Ishikawa (cell line): ENCODE results near the gene RAB19.

Experiments
- CEBPB ChIP-seq: IDR thresholded peaks from 2 replicates; pipeline ENCODE4 v1.6.1; 2012
- CREB1 ChIP-seq: IDR thresholded peaks from 2 replicates; pipeline ENCODE4 v1.6.1; 2012; ENCODE audit warnings: low read depth
- EGR1 ChIP-seq: IDR thresholded peaks from 2 replicates; pipeline ENCODE4 v1.6.1; 2012
- EP300 ChIP-seq: IDR thresholded peaks from 2 replicates; pipeline ENCODE4 v1.6.1; 2012; ENCODE audit warnings: borderline replicate concordance
- FOXM1 ChIP-seq: IDR thresholded peaks from 2 replicates; pipeline ENCODE4 v1.6.1; 2012; ENCODE audit warnings: low read depth, borderline replicate concordance
- NFIC ChIP-seq: IDR thresholded peaks from 2 replicates; pipeline ENCODE4 v1.6.1; 2012
- RAD21 ChIP-seq: IDR thresholded peaks from 2 replicates; pipeline ENCODE4 v1.6.1; 2012; ENCODE audit warnings: low read depth
- TAF1 ChIP-seq: IDR thresholded peaks from 2 replicates; pipeline ENCODE4 v1.6.1; 2012; ENCODE audit warnings: low read depth, mild to moderate bottlenecking
- TCF12 ChIP-seq: IDR thresholded peaks from 2 replicates; pipeline ENCODE4 v1.6.1; 2012; ENCODE audit warnings: low read depth
- TEAD4 ChIP-seq: IDR thresholded peaks from 2 replicates; pipeline ENCODE4 v1.6.1; 2012
- YY1 ChIP-seq: IDR thresholded peaks from 2 replicates; pipeline ENCODE4 v1.6.1; 2012; ENCODE audit warnings: low read depth
- ZBTB7A ChIP-seq: IDR thresholded peaks from 2 replicates; pipeline ENCODE4 v1.6.1; 2012; ENCODE audit warnings: low read depth
- TF ChIP-seq, protein P1 (sequence below): IDR thresholded peaks from 2 replicates; pipeline ENCODE4 v1.6.1; 2012
- TF ChIP-seq, protein P2 (sequence below): IDR thresholded peaks from 2 replicates; pipeline ENCODE4 v1.6.1; 2012
- TF ChIP-seq, protein P3 (sequence below): IDR thresholded peaks from 2 replicates; pipeline ENCODE4 v1.6.1; 2012; ENCODE audit warnings: low read depth, mild to moderate bottlenecking

RAB19 gene

DNA sequence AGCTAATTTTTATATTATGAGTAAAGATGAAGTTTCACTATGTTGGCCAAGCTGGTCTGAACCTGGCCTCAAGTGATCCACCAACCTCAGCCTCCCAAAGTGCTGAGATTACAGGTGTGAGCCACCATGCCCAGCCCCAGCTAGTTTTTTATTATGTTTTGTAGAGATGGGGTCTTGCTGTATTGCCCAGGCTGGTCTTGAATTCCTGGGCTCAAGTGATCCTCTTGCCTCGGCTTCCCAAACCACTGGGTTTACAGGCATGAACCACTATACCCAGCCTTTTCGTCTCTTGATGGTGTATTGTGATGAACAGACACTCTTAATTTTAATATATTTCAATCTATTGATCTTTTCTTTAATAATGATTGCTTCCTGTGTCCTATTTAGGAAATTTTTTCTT is 17.7 kb downstream of the RAB19 start:
- no peak for TF ChIP-seq TEAD4
- TF ChIP-seq FOXM1, result no peak
- TF ChIP-seq EP300, result no peak
- TF ChIP-seq, protein P1, sequence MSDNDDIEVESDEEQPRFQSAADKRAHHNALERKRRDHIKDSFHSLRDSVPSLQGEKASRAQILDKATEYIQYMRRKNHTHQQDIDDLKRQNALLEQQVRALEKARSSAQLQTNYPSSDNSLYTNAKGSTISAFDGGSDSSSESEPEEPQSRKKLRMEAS, result no peak
- no peak for TF ChIP-seq NFIC
- TF ChIP-seq CEBPB, result no peak
- TF ChIP-seq, protein P2, sequence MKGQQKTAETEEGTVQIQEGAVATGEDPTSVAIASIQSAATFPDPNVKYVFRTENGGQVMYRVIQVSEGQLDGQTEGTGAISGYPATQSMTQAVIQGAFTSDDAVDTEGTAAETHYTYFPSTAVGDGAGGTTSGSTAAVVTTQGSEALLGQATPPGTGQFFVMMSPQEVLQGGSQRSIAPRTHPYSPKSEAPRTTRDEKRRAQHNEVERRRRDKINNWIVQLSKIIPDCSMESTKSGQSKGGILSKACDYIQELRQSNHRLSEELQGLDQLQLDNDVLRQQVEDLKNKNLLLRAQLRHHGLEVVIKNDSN, result no peak

DNA sequence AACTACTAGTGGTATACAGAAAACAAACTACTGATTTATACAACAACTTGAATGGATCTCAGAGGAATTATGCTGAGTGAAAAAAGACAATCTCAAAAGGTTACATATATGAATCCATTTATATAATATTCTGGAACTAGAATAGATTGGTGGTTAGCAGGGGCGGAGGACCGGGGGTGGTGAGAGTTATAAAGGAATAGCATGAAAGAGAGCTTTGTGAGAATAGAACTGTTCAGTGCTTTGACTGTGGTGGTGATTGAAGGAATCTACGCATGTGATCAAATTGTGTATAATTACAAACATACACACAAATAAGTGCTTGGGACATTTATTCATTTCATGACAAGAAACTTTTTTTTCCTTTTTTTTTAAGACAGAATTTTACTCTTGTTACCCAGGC is 19.6 kb downstream of the RAB19 start:
- no peak for TF ChIP-seq TCF12
- TF ChIP-seq, protein P2, result no peak
- no peak for TF ChIP-seq TEAD4
- no peak for TF ChIP-seq EP300
- TF ChIP-seq CREB1, result no peak
- no peak for TF ChIP-seq EGR1
- TF ChIP-seq, protein P3, sequence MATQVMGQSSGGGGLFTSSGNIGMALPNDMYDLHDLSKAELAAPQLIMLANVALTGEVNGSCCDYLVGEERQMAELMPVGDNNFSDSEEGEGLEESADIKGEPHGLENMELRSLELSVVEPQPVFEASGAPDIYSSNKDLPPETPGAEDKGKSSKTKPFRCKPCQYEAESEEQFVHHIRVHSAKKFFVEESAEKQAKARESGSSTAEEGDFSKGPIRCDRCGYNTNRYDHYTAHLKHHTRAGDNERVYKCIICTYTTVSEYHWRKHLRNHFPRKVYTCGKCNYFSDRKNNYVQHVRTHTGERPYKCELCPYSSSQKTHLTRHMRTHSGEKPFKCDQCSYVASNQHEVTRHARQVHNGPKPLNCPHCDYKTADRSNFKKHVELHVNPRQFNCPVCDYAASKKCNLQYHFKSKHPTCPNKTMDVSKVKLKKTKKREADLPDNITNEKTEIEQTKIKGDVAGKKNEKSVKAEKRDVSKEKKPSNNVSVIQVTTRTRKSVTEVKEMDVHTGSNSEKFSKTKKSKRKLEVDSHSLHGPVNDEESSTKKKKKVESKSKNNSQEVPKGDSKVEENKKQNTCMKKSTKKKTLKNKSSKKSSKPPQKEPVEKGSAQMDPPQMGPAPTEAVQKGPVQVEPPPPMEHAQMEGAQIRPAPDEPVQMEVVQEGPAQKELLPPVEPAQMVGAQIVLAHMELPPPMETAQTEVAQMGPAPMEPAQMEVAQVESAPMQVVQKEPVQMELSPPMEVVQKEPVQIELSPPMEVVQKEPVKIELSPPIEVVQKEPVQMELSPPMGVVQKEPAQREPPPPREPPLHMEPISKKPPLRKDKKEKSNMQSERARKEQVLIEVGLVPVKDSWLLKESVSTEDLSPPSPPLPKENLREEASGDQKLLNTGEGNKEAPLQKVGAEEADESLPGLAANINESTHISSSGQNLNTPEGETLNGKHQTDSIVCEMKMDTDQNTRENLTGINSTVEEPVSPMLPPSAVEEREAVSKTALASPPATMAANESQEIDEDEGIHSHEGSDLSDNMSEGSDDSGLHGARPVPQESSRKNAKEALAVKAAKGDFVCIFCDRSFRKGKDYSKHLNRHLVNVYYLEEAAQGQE, result no peak
- no peak for TF ChIP-seq RAD21
- no peak for TF ChIP-seq CEBPB
- TF ChIP-seq, protein P1, result no peak
- no peak for TF ChIP-seq FOXM1
- TF ChIP-seq TAF1, result no peak
- TF ChIP-seq YY1, result no peak
- no peak for TF ChIP-seq NFIC

DNA sequence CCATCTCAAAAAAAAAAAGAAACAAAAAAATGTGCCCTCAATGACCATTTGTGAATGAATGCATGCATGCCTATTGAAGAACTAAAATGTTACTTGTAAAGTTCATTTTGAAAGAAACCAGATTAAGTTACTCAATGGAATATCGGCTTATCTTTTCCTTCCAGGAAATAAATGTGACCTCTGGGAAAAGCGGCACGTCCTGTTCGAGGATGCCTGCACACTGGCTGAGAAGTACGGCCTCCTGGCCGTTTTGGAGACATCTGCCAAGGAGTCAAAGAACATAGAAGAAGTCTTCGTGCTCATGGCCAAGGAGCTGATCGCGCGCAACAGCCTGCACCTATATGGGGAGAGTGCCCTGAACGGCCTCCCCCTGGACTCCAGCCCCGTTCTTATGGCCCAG is 21.9 kb downstream of the RAB19 start:
- TF ChIP-seq TAF1 (no peak), YY1 (no peak), NFIC (no peak), CEBPB (no peak), EGR1 (no peak), FOXM1 (no peak), RAD21 (no peak), CREB1 (no peak), EP300 (no peak), ZBTB7A (no peak)
- TF ChIP-seq, protein P3, result no peak
- TF ChIP-seq, protein P1, result no peak

DNA sequence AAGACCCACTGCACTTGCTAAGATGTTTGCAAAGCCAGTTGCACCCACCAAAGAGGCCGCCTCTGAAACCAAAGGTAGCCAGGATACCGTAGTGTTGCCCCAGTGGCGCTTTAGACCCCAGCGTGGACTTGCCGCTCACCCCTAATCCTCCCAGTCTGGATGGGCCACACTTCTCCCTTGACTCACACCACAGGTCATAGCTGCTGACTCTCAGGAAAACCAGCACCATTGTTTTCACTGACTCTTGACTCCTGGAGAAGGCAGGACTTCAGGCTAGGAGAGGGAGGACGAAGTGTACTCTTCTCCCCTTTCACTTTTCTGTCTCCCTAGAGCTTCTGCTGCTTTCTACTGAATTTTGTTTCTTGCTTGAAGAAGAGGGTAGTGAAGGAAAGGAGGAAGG is 22.3 kb downstream of the RAB19 start:
- TF ChIP-seq TCF12, result no peak
- TF ChIP-seq, protein P1, result no peak

DNA sequence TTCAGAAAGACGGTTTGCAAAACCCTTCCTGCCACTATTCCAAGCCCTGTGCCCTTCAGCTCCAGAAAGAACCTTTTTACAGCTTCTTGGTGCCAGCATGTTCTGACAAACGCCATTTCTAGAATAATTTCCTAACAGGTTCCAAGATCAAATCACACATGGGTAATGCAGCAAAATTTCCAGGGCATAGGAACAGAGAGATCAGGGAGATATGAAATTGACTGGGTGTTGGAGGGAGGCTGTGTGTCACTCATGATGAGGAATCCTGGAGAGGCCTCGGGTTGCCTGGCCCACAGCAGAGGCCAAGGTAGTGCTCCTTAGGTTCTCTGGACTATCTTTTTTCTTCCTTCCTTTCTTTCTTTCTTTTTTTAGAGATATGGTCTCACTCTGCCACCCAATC is 29.5 kb downstream of the RAB19 start:
- TF ChIP-seq TAF1 (no peak), TCF12 (no peak), YY1 (no peak), EGR1 (no peak), RAD21 (no peak), NFIC (no peak), ZBTB7A (no peak), CREB1 (no peak), CEBPB (no peak)
- TF ChIP-seq, protein P3, result no peak
